Fibroblast of skin of abdomen (primary cell): ENCODE data around the gene CDY2B. TPM values are rescaled to one million over a fixed set of nuclear protein-coding genes. Genes with fewer than 3 reads are reported as not detected.
"Not testable (repeated sequence)": the region's sequence is repeated elsewhere in the genome, so short reads cannot be mapped to it uniquely, and the experiment has no call there.

Experiments used
- DNase-seq: peaks from one replicate; pipeline ENCODE4 v3.0.0-alpha.2; 2013
- polyA plus RNA-seq, 2 experiments: library from polyadenylated mRNA; unstranded; fragments of 120-200 nt; gene quantifications; one replicate each; pipeline ENCODE4 v1.2.1, GENCODE V29; 2013; ENCODE audit not compliant: insufficient read length in 2 of 2

CDY2B gene
- not detected for polyA plus RNA-seq (2013, experiment 1 of 2; ENCODE audit: insufficient read length)
- not detected for polyA plus RNA-seq (2013, experiment 2 of 2; ENCODE audit: insufficient read length)

GRCh38 chrY:17880120-17880519, at the start of gene CDY2B:
Gene CDY2B, minus strand, starts transcription at chrY:17880220. Its CDS starts 328 bp downstream, at chrY:17879892.
- DNase-seq: not testable (repeated sequence)

GRCh38 chrY:17908009-17908408, 28.0 kb upstream of the CDY2B start:
- DNase-seq: not testable (repeated sequence)

GRCh38 chrY:17907351-17907750, 27.3 kb upstream of the CDY2B start:
- not testable (repeated sequence) for DNase-seq

GRCh38 chrY:17881697-17882096, 1.7 kb upstream of the CDY2B start:
- DNase-seq: not testable (repeated sequence)

GRCh38 chrY:17876767-17877166, 3.3 kb downstream of the CDY2B start:
- not testable (repeated sequence) for DNase-seq

- DNase-seq: not testable (repeated sequence)
Observed at GRCh38 chrY:17875401-17875800, 4.6 kb downstream of the CDY2B start.

- not testable (repeated sequence) for DNase-seq
Observed at GRCh38 chrY:17871194-17871903, 8.7 kb downstream of the CDY2B start.

- not testable (repeated sequence) for DNase-seq
Observed at GRCh38 chrY:17870737-17871136, 9.3 kb downstream of the CDY2B start.

GRCh38 chrY:17867850-17868249, 12.2 kb downstream of the CDY2B start:
- not testable (repeated sequence) for DNase-seq

GRCh38 chrY:17860634-17861033, 19.4 kb downstream of the CDY2B start:
- DNase-seq: not testable (repeated sequence)

- DNase-seq: not testable (repeated sequence)
Observed at GRCh38 chrY:17856963-17857848, 22.8 kb downstream of the CDY2B start.

GRCh38 chrY:17856508-17856907, 23.5 kb downstream of the CDY2B start:
- DNase-seq: not testable (repeated sequence)

- DNase-seq: not testable (repeated sequence)
Observed at GRCh38 chrY:17849131-17849530, 30.9 kb downstream of the CDY2B start.

GRCh38 chrY:17832149-17832548, 47.9 kb downstream of the CDY2B start:
- DNase-seq: not testable (repeated sequence)
